Measurements from ENCODE around the gene GLT1D1.

GLT1D1 gene

DNA sequence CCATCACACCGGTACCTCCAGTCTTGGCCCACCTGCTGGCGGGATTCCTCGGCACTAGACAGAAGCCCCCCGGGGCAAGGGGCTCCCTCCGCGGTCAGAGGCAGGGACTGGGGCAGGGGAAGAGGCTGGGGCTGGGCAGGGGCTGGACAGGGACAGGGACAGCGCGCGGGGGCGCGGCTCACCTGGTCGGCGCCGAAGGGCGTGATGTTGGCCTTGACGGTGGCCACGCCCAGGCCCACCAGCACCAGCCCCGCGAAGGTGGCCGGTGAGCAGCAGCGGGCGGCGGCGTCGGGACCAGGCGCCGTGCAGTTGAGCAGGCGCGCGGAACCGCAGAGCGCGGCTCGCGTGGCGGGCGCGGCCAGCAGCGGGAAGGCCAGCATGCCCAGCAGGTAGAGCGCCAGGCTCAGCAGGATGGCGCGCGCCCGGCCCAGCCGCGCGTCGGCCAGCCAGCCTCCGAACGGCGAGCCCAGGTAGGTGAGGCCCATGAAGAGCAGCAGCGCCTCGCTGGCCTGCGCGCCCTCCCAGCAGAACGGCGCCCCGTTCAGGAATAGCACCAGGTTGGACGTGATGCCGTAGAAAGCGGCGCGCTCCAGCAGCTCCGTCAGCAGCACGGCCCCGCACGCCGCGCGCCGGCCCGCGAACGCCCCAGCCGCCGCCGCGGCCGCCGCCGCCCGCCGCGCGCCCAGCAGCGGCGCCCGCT lies 29.9 kb upstream of the GLT1D1 start:
- H3K4me3 ChIP-seq (ENCODE audit: low read length), result peak overlapping the region; percentile 79
- no peak for TF ChIP-seq CTCF (IDR thresholded peaks at IDR 0.05; ENCODE audit: insufficient read depth, low read depth, low read length, missing control alignments)
- DNase-seq (ENCODE audit: low read depth), result no peak

DNA sequence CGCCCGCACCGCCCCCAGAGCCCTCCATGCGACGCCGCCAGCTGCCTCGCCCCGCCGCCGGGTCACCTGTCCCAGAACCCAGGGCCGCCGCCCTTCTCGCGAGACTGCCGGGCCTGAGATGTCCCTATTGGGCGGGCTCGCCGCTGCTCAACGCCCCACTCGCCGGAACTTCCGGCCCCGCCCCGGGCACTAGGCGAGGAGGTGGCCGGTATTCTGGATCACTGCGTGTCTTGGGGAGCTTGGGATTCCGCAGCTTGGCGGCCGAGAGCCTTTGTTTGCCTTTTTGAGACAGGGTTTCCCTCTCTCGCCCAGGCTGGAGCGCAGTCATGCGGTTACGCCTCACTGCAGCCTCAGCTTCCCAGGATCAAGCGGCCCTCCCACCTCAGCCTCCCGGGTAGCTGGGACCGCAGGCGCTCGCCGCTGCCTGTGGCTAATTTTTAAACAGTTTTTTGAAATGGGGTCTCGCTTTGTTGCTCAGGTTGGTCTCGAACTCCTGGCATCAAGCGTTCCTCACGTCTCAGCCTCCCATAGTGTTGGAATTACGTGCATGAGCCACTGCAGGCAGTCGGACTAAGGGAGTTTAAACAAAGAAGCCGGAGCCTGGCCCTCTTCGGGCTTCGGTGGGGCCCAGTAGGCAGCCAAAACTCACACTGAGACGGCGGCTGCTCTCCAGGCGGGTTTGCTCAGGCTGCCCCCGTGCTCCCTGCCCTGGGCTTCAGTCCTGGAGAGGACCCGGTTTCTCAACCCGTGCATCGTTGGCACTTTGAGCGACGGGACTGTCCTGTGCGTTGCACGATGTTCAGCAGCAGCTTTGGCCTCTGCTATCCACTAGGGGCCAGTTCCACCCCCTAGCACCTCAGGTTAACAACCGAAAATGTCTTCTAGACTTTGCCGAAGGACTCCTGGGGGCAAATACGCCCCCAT lies 29.1 kb upstream of the GLT1D1 start, which contains the start of gene SLC15A4:
TSS of gene SLC15A4 (minus strand) at position 43 of the 924 bp plus-strand sequence. CDS start at position 28, 15 bp downstream.
- TF ChIP-seq CTCF (IDR thresholded peaks at IDR 0.05; ENCODE audit: insufficient read depth, low read depth, low read length, missing control alignments), result peak; percentile 36
- peak; percentile 96 for DNase-seq (ENCODE audit: low read depth)
- H3K4me3 ChIP-seq (ENCODE audit: low read length), result peak within 1 kb of the TSS; percentile 93

DNA sequence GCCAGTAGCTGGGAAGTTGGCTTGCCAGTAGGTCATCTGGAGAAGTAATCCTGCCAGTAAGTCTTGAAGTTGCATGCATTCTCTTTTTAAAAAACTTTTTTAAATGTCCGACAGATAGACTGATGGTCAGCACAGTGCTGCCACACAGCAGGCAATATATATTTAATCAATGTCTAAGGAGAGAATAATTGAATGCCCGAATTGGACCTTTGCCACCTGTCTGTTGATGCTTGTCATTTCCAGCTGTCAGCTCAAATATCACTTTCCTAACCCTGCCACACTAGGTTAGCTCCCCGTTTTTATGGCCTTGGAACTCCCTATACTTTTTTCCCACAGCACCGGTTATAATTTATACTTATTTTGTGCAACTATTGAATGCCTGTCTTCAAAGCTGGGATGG lies 27.4 kb upstream of the GLT1D1 start:
- no peak for DNase-seq (ENCODE audit: low read depth)
- H3K4me3 ChIP-seq (ENCODE audit: low read length), result no peak overlapping the region
- no peak for TF ChIP-seq CTCF (IDR thresholded peaks at IDR 0.05; ENCODE audit: insufficient read depth, low read depth, low read length, missing control alignments)

DNA sequence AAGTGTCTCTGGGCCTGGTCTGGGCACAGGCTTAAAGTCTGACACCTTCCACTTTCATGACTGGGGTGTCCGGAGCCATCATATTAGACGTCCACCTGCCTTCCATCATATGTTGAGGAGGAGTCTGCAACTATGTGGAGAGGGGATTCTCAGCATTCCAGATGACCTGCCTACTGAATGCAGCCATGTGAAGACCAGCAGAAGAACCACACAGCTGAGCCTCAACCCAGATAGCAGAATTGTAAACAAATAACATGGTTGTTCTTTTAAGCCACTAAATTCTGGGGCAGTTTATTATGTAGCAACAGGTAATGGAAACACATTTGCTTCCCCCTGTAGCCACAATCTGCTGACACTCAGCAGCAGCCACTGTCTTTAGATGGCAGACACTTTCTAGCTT lies 25.6 kb upstream of the GLT1D1 start:
- TF ChIP-seq CTCF (IDR thresholded peaks at IDR 0.05; ENCODE audit: insufficient read depth, low read depth, low read length, missing control alignments), result no peak
- no peak for DNase-seq (ENCODE audit: low read depth)
- H3K4me3 ChIP-seq (ENCODE audit: low read length), result no peak overlapping the region

DNA sequence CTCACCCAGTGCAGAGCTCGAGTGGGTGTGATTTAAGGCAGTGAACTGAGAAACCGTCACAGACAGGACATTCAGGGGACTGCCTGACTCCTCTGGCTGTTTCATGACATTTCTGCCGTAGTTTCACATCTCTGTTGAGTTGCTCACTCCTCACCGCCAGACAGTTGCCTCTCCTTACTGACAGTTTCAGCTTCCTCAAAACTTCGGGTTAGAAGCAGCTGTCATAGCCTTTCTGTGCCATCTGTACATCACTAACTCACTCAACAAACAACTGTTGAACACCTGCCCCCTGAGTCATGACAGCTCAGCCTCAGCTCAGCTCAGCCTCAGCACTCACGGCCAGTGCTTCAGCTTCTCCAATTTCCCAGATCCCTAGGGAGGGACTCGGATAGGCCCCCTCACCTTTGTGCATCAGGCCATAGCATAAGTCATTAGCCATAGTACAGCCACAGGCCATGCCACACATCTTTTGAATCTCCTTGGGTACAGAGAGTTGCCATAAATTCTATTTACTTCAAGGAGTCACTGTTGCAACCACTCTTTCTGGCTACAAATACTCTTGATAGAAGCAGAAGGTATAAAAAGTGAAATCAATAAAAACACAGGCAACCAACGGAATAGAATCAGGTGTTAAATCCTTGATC lies 23.3 kb upstream of the GLT1D1 start:
- H3K4me3 ChIP-seq (ENCODE audit: low read length), result no peak overlapping the region
- no peak for TF ChIP-seq CTCF (IDR thresholded peaks at IDR 0.05; ENCODE audit: insufficient read depth, low read depth, low read length, missing control alignments)
- peak; percentile 9 for DNase-seq (ENCODE audit: low read depth)

DNA sequence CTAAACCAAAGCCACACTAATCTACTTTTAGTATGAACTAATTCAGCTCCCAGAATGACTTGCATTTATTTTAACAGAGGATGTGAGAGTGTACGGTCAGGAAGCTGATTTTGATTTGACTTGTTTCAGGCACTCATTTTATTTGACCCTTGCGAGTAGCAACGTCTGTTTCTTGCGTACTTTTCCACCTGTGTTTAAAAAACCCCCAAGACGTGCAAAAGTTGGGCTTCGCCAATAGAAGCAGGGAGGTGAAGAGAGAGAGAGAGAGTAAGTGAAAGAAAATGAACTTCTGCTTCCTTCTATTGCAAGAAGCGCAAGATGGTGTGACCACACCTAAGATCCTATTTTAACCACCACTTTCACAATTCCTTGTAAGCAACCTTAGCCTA lies 22.8 kb upstream of the GLT1D1 start:
- no peak overlapping the region for H3K4me3 ChIP-seq (ENCODE audit: low read length)
- no peak for DNase-seq (ENCODE audit: low read depth)
- no peak for TF ChIP-seq CTCF (IDR thresholded peaks at IDR 0.05; ENCODE audit: insufficient read depth, low read depth, low read length, missing control alignments)
